ENCODE data around the gene TMEM140. TPM values are rescaled to one million over a fixed set of nuclear protein-coding genes. Genes with fewer than 3 reads are reported as not detected.
"Not testable (repeated sequence)": the region's sequence is repeated elsewhere in the genome, so short reads cannot be mapped to it uniquely, and the experiment has no call there.

TMEM140 gene
- polyA plus RNA-seq, 4 donors = 5.4 to 19.3 (median 12.4) TPM

- not testable (repeated sequence) for FAIRE-seq; DNase-seq; H3K9me3 ChIP-seq (ENCODE audit: control insufficient read depth in 2 of 2, insufficient read depth in 1 of 2, low read depth in 1 of 2, low read length in 1 of 2); H3K4me1 ChIP-seq (ENCODE audit: control insufficient read depth in 3 of 3, insufficient read depth in 2 of 3, low read depth in 1 of 3, low read length in 2 of 3); H3K36me3 ChIP-seq (ENCODE audit: control insufficient read depth in 3 of 3, insufficient read depth in 2 of 3, low read depth in 1 of 3, low read length in 3 of 3)
- Histone ChIP-seq H3K4me3 (ENCODE audit: low read depth in 1 of 3, low read length in 3 of 3) (peak overlapping the region in 2 of 3 donors; percentile 52 to 73), H3K27me3 (ENCODE audit: control insufficient read depth in 3 of 3, insufficient read depth in 3 of 3, low read length in 3 of 3) (peaks cover 0 to 31% (median 0%) of the 10 kb centered on the region in 3 donors), H3K27ac (ENCODE audit: low read depth in 1 of 3, low read length in 2 of 3) (peak overlapping the region in 2 of 3 donors; percentile 69 to 91)
- WGBS, 3 donors = 53 to 59% (median 56%) methylated on average over 28 to 30 of the region's 30 CpGs
Measured at GRCh38 chr7:135211946-135212685, 64.2 kb downstream of the TMEM140 start.

GRCh38 chr7:135213831-135214230 lies 66.0 kb downstream of the TMEM140 start:
- no peaks in the 10 kb centered on the region for H3K9me3 ChIP-seq (ENCODE audit: control insufficient read depth in 2 of 2, insufficient read depth in 1 of 2, low read depth in 1 of 2, low read length in 1 of 2)
- DNase-seq (no peak), FAIRE-seq (no peak)
- H3K27me3 ChIP-seq (ENCODE audit: control insufficient read depth in 3 of 3, insufficient read depth in 3 of 3, low read length in 3 of 3) = peaks cover 0 to 37% (median 0%) of the 10 kb centered on the region in 3 donors
- 59 to 76% (median 75%) methylated on average over 2 of the region's 2 CpGs for WGBS, 3 donors
- no peak overlapping the region for H3K4me3 ChIP-seq (ENCODE audit: low read depth in 1 of 3, low read length in 3 of 3)
- H3K27ac ChIP-seq (ENCODE audit: low read depth in 1 of 3, low read length in 2 of 3) = no peak overlapping the region
- no peaks in the 10 kb centered on the region for H3K36me3 ChIP-seq (ENCODE audit: control insufficient read depth in 3 of 3, insufficient read depth in 2 of 3, low read depth in 1 of 3, low read length in 3 of 3)
- H3K4me1 ChIP-seq (ENCODE audit: control insufficient read depth in 3 of 3, insufficient read depth in 2 of 3, low read depth in 1 of 3, low read length in 2 of 3) = peaks cover 0 to 6% (median 5%) of the 10 kb centered on the region in 3 donors

GRCh38 chr7:135215180-135215579 lies 67.3 kb downstream of the TMEM140 start:
- Histone ChIP-seq H3K27ac (ENCODE audit: low read depth in 1 of 3, low read length in 2 of 3) (no peak overlapping the region), H3K27me3 (ENCODE audit: control insufficient read depth in 3 of 3, insufficient read depth in 3 of 3, low read length in 3 of 3) (peaks cover 0 to 46% (median 0%) of the 10 kb centered on the region in 3 donors), H3K4me3 (ENCODE audit: low read depth in 1 of 3, low read length in 3 of 3) (no peak overlapping the region), H3K36me3 (ENCODE audit: control insufficient read depth in 3 of 3, insufficient read depth in 2 of 3, low read depth in 1 of 3, low read length in 3 of 3) (no peaks in the 10 kb centered on the region), H3K4me1 (ENCODE audit: control insufficient read depth in 3 of 3, insufficient read depth in 2 of 3, low read depth in 1 of 3, low read length in 2 of 3) (peaks cover 0 to 6% (median 5%) of the 10 kb centered on the region in 3 donors), H3K9me3 (ENCODE audit: control insufficient read depth in 2 of 2, insufficient read depth in 1 of 2, low read depth in 1 of 2, low read length in 1 of 2) (peaks cover 0 to under 1% of the 10 kb centered on the region in 2 donors)
- WGBS, 3 donors = 87 to 98% (median 91%) methylated on average over 4 of the region's 4 CpGs
- FAIRE-seq (no peak), DNase-seq (no peak)

GRCh38 chr7:135215698-135216097 lies 67.8 kb downstream of the TMEM140 start:
- 80 to 92% (median 81%) methylated on average over 3 of the region's 3 CpGs for WGBS, 3 donors
- H3K4me1 ChIP-seq (ENCODE audit: control insufficient read depth in 3 of 3, insufficient read depth in 2 of 3, low read depth in 1 of 3, low read length in 2 of 3) = peaks cover 0 to 5% (median 3%) of the 10 kb centered on the region in 3 donors
- H3K27ac ChIP-seq (ENCODE audit: low read depth in 1 of 3, low read length in 2 of 3) = no peak overlapping the region
- H3K4me3 ChIP-seq (ENCODE audit: low read depth in 1 of 3, low read length in 3 of 3) = no peak overlapping the region
- H3K27me3 ChIP-seq (ENCODE audit: control insufficient read depth in 3 of 3, insufficient read depth in 3 of 3, low read length in 3 of 3) = peaks cover 0 to 48% (median 0%) of the 10 kb centered on the region in 3 donors
- H3K9me3 ChIP-seq (ENCODE audit: control insufficient read depth in 2 of 2, insufficient read depth in 1 of 2, low read depth in 1 of 2, low read length in 1 of 2) = peaks cover 0 to 3% of the 10 kb centered on the region in 2 donors
- FAIRE-seq = no peak
- DNase-seq = no peak
- H3K36me3 ChIP-seq (ENCODE audit: control insufficient read depth in 3 of 3, insufficient read depth in 2 of 3, low read depth in 1 of 3, low read length in 3 of 3) = no peaks in the 10 kb centered on the region

Other genes starting within 250 kb of the TMEM140 start
- gene AGBL3, start 161.6 kb upstream of the TMEM140 start, polyA plus RNA-seq = 1 to 10 TPM in 1 of 4 donors, under 1 TPM in 3; 0.27 to 3.8 (median 0.88) TPM
- gene CYREN, start 22.6 kb downstream of the TMEM140 start, polyA plus RNA-seq = 10 to 100 TPM; 26.6 to 33.8 (median 28.9) TPM
- 1 to 10 TPM; 2.7 to 5.8 (median 4.5) TPM for gene WDR91, start 63.5 kb downstream of the TMEM140 start, polyA plus RNA-seq
- gene STRA8, start 85.8 kb downstream of the TMEM140 start, polyA plus RNA-seq = not detected

Measured in small intestine (tissue), 7 donors.